Activated CD4-positive, alpha-beta T cell treated with anti-CD3 and anti-CD28 coated beads, Interleukin-2, amount 50 U/mL, for 24 hours (primary cell): ENCODE measurements around the gene CEP68.
"Not testable (repeated sequence)": the region's sequence is repeated elsewhere in the genome, so short reads cannot be mapped to it uniquely, and the experiment has no call there.

ENCODE experiments used
- DNase-seq, 2 donors: peaks; one replicate each; pipeline ENCODE4 v3.0.0-alpha.2; 2020; ENCODE audit warnings: low read depth in 1 of 2, low spot score in 1 of 2

The CEP68 gene

DNA sequence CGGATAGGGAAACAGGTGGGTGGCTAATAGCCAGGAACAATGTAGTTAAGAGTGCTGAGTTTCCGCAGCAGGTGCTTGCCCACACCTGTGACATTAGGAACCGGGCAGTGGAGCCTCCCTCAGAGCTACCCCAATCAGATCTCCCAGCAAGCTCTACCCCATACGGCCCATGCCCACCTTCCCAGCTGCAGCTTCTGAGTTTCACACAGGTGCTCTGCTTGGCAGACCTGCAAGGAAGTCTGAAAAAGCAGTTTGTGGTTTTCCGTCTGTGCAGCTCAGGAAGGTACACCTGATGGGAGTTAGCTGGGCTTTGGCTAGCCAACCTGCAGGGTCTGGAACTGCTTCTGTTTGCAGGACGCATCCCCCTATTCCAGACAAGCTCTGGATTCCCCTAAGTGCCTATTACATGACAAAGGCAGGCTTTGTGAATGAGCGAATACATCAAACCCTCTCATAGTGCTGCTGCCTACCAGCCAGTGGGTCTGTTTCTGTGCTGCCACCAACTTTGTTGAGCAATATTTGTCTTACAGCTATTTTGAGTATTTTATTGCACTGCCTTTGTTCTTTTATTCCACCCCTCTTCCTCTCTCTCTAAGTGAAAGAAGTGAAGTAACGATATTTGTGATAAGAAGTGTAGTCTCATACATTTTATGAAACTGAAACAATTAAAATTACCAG lies 24.7 kb upstream of the CEP68 start:
- no peak for DNase-seq

DNA sequence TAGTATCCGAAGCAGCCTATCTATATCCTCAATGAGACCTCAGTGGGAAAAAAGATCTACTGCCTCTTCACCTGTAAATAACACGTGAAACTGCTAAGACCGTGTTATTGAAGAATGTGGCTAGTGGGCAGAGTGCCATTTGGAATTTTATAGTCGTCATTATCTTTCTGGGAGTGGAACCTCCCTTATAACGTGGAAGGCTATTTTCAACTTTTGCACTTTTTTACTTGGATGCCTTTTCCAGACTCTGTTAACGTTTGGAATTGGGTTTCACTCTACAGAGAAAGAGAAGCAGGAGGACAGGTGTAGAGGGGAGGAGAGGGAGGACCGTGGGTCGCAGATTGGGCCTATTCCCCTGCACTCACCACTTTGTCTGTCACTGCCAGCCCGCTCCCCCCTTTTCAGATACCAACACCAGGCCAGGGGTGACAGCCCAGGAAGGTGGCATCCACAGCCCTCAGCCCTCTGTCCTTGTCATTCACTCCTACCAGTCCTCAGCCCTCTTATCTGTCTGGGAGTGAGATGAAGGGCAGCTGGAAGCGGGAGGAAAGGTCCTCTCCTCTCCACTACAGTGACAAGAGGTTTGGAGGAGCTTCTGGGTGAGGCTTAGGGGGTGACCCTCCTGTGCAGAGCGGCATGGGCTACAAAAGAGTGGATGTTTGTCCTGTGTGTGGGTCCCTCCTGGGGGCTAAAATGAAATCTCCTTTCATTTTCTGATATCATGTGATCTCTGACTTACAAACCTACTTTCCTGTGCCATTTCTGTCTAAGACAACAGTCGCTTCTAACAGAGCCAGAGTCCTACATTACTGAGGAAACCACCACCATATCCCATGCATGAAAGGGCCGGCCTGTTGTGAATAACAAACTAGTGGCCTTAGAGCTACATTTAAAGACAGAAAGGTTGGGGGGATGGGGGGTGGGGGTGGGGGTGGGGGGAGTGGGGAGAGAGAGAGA lies 23.9 kb upstream of the CEP68 start:
- DNase-seq, result no peak

DNA sequence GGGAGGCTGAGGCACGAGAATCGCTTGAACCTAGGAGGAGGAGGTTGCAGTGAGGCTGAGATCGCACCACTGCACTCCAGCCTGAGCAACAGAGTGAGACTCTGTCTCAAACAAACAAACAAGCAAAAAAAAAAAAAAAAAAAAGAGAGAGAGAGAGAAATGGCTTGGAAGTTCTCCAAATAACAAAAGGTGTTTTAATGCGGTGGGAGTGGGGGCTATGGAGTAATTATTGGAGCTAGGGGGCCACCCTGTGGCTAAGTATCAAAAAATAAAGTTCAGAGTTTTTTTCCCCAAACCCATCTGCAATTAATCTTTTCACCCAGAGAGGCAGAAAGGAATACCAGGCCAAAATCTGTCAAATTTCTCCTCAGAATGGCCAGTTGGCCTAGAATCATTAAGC lies 23.0 kb upstream of the CEP68 start:
- no peak for DNase-seq

DNA sequence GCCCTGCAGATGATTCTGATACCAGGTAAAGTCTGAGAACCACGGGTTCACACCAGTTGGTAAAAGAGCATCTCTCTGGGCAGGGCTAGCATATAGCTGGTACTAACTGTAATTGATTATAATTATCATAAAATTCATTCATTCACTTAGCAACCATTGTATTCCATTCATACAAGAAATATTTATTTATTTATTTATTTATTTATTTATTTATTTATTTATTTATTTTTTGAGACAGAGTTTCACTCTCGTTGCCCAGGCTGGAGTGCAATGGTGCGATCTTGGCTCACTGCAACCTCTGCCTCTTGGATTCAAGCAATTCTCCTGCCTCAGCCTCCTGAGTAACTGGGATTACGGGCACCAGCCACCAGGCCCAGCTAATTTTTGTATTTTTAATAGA lies 22.5 kb upstream of the CEP68 start:
- DNase-seq, result not testable (repeated sequence)

DNA sequence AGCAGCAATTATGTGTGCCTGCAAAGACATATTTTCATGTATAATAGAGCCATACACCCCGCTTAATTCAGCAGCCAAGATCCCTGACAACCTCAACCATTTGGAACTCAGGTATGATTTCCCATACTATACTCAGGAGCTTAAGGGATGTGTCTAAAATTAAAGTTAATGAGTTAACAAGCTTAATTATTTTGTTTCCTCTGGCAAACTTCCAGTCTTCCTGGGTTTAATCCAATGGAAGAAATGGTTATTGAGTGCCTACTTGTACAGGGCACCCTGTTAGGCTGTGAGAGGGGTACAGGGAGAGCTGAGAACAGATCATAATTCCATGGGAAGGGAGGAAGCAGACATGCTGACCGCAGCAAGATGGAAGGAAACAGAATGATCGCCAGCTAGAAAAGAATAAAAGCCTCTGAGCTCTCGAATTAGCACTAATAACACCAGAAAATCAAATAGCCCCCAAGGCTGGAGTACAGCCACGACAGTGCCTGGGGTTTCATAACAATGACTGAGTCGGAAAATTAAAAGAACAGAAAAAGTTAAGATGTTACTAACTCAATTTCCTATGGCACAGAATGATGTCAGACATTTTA lies 20.8 kb upstream of the CEP68 start:
- no peak for DNase-seq

DNA sequence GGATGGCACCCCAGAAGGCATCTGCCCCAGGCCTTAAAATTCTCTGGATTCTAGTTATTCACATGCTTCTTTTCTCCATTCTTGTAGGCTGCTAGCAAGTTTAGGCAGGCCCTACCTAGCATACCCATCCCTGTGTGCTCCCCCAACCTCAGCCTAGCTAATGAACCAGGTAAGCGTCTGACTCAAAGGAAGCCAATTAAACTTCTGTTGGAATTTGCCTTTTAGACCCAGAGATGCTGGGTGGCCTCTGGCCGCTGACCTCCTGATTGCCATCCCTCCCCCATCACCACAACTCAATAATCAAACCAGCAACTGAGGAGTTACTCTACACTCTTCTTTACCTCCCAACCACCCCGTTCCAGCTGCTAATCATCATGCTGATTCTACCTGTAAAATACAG lies 19.0 kb upstream of the CEP68 start:
- no peak for DNase-seq

DNA sequence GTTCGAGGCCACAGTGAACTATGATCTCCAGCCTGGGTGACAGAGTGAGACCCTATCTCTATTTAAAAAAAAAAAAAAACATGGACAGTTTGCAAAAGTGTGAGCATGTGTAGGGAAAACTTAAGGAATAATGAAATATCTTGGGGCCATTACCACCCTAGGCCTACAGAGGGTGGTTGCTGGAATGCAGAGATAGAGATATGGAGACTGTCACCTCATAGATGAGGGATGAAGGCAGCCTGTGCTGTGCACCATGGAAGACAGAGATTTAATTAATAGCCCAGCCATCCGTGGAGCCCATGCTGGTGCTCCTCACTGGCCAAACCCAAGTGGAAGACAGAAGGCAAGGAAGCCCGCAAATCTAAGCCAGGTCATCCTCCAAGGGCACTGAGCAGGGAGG lies 16.6 kb upstream of the CEP68 start:
- no peak for DNase-seq

DNA sequence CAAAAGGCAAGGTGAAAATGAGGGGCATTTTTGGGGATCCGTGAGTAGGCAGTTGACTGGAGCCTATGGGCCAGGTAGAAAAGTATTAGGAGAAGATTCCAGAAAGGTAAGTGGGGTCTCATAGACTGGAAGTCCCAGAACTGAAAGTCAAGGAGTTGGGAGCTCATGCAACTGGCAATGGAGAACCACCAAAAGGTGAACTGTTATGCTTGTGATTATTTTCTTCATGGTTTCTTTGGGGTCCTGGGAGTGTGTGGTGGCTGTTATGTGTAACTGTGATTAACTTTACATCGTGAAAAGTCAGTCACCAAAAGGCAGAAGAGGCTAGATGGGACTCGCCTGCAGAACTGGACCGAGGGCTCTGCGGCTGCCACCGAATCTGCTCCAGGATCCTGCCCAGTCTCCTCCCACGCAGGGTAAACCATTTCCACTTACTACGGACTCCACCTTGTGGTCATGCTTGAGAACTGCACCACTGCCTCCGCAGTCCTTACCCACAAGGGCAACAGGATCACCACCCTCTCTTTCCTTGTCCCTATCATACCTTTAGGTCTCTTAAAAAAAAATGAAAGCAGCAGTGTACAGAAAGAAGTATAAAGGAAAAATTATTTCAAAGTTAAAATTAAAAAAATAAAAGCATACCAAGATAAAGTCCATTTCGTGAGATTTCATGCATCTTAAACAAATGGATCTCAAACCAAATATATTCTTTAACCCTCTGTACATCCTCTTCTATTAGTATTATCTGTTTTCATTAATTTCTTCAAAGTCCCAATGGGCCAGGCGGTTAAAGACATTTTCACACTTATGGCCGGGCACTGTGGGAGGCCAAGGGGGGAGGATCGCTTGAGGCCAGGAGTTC lies 15.6 kb upstream of the CEP68 start:
- peak; percentile 56 to 74 for DNase-seq

DNA sequence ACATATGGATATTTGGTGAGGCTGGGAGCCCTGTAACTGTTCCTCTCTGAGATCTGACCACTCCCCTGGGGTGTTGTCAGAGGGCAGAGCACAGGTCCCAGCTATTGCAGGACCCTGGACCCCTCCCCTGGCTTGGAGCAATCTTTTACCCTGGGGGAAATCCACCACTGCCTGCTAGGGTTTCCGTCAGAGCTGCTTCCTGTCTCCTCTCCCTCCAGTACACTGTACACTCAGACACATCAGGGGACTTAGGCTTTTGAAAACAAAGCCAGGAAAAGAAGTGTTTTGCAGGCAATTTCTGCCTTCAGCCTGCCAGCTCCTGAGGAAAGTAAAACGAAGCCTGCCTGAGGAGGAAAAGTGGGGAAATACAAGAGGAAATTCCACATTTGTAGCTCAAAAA lies 13.2 kb upstream of the CEP68 start:
- no peak for DNase-seq

DNA sequence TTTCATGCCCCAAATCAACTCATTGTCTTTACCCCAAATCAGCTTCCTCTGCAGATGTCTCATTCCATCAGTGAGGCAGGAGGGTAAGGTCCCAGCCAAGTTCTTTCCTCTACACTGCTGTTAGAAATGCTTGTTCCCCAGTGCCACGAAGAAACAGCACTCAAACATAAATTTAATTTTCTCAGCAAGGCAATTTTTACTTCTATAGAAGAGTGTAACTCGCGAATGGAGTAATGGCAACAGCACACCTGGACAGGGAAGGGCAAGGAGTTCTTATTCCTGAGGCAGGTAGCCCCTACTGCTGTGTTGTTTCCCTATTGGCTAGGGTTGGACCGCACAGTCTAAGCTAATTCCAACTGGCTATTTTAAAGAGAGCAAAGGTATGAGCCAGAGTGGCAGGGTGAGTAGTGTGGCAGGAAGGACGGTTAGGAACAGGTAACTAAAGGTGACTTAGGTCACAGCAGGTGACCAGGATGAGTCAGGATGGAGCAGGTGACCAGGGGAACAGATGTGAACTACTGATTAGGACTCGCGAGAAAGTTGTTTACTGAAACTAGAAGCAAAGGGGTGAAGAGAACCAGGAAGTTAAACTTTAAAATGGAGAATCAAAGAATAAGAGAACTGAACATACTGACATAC lies 12.0 kb upstream of the CEP68 start:
- no peak for DNase-seq

DNA sequence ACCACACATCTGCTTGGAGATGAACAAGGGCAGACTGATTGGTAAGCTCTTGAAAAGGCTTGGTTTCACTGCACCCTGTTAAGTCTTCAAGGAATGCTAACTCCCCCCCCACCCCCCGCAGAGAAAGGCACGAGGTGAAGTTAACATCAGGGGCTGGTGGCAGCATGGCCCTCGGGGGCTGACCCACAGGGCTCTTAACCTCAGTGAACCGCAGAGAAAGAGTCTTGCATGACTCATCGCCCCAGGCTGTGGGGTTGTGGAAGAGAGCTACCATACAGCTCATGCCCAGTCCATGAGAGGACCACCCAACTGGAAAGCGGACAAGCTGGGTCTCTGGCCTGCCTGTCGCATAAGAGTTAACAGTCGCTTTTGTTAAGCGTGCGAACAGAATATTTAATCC lies 10.6 kb upstream of the CEP68 start:
- DNase-seq, result no peak

DNA sequence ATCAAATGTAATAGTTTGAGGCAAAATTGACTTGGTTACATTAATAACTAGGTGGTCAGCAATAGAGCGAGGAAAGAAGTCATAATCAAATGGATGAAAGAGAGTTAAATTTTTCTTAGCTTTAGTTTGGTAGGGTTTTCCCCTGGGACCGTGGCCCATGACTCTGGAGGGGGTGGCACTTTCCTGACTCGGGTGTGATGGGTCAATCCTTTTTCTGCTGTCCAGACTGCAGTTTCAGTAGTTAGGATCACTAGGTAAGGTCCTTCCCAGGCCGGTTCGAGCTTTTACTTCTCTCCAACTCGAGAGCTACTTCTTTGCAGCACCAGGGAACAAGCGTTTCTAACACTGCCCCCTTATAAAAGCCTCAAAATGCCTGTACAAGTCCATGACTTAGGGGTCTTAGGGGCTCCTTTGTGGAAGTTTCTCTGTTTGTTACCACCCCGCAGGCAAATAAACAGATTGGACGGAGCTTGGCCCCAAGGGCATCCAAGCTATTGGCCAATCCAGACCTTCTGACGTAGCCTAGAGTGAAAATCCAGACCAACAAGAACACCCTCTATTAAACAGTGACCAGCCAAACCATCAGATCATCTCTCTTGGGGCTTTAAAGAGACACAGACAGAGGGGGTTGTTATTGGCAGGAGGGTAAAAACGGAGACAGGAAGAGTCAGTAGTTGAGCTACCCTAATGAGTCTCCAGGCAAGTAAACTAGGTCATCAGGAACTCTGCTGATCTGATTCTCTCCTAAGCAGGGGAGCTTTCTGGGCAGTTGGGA lies 9.4 kb upstream of the CEP68 start:
- no peak for DNase-seq

DNA sequence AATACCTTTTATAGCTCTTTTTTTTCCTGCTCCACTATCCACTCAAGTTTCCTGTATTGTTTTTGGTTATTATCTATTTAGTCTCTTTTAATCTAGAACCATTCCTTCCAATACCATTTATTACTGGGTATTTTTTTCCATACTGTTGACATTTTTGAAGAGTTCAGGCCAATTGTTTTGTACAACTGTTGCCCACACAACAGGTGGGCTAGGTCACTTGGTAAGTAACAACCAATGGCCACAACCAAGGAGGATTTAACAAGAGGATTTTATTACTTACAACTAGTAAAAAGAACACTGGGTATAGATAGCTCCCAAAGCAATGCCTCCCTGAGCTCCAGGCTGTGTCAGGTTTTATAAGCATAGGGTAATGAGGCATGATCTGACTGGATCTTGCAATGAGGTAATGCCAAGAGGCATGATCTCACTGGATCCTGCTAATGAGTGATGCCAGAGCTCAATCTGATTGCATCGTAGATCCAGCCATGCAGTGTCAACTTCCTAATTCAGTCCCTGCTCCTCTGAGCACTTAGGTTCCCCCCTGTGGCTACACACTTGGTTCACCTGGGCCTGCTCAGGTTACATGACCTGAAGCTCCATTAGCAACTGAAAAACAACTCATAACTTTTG lies 7.1 kb upstream of the CEP68 start:
- DNase-seq, result no peak

DNA sequence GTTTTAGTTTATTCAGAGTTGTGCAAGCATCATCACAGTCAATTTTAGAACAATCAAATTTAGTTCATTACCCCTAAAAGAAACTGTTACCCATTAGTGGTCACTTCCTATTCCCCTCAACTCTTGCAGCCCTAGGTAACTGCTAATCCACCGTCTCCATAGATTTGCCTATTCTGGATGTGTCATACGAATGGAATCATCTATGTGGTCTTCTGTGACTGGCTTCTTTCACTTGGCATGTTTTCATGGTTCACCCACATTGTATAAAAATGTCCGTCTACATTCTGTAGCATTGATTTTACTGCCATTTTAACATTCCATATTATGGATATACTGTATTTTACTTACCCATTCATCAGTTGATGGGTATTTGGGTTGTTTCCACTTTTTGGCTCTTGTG lies 5.3 kb upstream of the CEP68 start:
- DNase-seq, result no peak

DNA sequence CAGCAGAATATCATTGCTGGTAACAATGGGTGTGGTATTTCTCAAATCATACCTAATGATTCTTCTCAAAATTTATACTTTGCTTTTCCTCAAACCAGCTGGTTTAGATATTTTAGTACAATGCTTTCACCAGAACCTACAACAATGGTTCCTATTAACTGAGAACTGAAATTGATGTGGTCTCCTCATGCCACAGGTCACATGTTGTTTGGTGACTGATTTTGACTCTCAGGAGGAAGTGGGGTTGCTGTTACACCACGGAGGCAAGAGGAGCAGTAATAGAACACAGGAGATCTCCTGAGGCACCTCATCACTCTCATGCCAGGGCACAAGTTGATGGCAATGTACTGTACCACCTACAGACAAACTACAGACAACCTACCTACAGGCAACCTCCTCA lies 3.0 kb upstream of the CEP68 start:
- DNase-seq, result no peak

DNA sequence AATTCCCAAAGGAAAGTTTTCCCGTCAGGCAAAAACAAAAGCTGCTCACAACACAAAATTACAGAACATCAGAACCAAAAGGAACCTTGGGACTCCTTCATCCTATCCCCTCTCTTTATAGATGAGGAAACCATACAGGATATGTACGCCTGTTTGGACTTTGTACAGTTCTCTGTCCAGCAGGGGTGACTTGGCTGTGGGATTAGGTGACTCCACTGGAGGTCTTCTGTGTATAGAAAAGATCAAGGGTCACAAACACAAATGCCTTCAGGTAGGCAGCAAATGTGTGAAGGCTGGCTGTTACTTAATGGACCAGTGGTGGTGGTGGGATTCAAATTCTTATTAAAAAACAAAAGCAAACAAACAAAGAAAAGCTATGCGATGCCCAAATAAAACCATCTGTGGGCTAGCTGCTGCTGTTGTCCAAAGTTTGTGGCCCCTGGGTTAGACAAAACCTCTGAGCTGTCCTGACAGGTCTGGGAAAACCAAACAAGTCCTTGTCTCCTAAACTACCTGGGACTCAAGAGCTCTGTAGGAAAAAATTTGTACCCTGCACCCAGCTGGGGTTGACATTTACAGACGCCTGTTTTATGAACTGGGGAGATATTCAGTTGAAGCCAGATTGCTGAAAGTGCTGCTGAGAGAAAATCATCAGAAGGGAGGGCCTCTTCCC lies 1.3 kb upstream of the CEP68 start:
- DNase-seq, result no peak

DNA sequence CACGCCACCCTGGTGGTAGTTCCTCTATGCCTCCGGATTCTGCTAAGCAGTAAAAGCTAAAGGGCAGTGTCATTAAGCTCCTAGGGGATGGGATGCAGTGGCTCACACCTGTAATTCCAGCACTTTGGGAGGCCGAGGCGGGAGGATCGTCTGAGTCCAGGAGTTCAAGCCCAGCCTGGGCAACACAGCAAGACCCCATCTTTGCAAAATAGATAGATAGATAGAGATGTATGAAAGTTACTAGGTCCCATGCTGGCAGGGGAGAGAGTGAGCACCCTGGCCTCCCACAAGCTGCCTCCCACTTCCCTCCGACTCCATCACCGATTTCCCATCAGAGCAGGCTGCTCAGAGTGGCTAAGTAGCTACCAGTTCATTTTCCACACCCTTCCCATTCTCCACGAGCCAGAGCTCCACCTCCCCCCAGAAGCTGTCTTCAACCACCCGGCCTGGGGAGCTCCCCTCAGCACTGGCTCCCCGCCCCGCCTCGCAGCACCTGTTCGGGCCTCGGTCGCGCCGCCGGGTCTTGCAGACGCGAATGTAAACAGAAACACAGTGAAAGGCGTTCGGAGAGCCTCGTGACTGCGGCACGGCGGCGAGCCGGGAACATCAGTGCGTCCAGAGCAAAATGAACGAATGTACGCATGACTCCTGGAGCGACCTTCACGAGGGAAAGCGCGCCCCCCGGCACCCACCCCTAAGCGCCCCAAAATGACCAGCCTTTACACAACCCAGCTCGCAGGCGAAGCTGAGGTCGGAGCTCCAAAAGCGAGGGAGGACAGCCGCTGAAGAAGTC lies 598 bp upstream of the CEP68 start:
- DNase-seq, result no peak

DNA sequence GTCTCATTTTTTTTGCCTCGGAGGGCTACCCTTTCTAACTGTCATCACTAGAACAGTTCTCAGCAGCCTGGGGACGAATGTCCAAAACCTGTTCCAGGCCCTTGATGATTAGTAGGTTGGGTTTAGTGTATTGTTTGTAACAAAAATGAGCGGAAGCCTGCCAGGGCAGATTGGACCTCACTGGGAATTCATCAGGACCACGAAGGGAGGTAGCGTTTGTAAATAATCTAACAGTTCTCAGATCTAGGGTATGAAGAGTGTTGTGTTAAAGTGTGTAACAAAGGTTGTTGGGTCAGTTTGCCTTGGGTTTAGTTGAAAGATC lies 799 bp downstream of the CEP68 start:
- DNase-seq, result no peak
